HepG2 (cell line): ENCODE results near the gene EBF3. TPM values are rescaled to one million over a fixed set of nuclear protein-coding genes. Genes with fewer than 3 reads are reported as not detected.

Source experiments
- ATAC-seq: fragments of 200-7000 bp; cut with Tn5 transposase; 3 replicates; pipeline ENCODE4 v1.9.1; 2020; ENCODE audit warnings: mild to moderate bottlenecking, moderate library complexity
- BruUV-seq: library from RNA; stranded (reverse); fragments of 400-500 nt; replicated peaks from 2 replicates; lab custom pipeline; 2021; lab: Mats Ljungman, UMichigan
- CTCF ChIA-PET: fragments of 300-600 bp; formaldehyde crosslinking; extraction: SDS; loops from one replicate; lab custom pipeline; 2021; ENCODE audit warnings: low total read pairs, inconsistent platforms, low intra/inter-chr PET ratio; lab: Yijun Ruan, JAX
- POLR2A ChIA-PET: fragments of 350-600 bp; sonication (Branson Sonifier 250); formaldehyde crosslinking; loops from one replicate; lab custom pipeline; 2020; ENCODE audit warnings: antibody characterized with exemption, inconsistent platforms; lab: Yijun Ruan, JAX
- DNase-seq: peaks from one replicate; pipeline ENCODE4 v3.0.0-alpha.2; 2015; ENCODE audit warnings: low spot score
- FAIRE-seq: peaks from 3 replicates; lab custom pipeline; 2011; peaks lifted over from hg19 to GRCh38; lab: Jason Lieb, UNC
- H2AFZ ChIP-seq: one replicate; pipeline ENCODE4 v1.6.1; 2011; ENCODE audit warnings: low read length, inconsistent platforms
- H3K27ac ChIP-seq: fragments of 300-600 bp; 3 replicates; pipeline ENCODE4 v1.8.0; 2011; ENCODE audit warnings: mixed run types, mild to moderate bottlenecking, mixed read lengths, low read length, inconsistent platforms; ENCODE audit not compliant: insufficient read depth; ENCODE audit errors: extremely low read length
- H3K27me3 ChIP-seq, 2 experiments: fragments of 200-600 bp in 1 of 2; 2 replicates in 1 of 2; 3 replicates in 1 of 2; pipeline versions ENCODE4 v1.6.0 to v1.8.0; 2011; ENCODE audit warnings: low read length in 2 of 2, mild to moderate bottlenecking in 2 of 2, moderate library complexity in 2 of 2, inconsistent platforms in 1 of 2; ENCODE audit not compliant: insufficient read depth in 2 of 2, control insufficient read depth in 1 of 2
- H3K36me3 ChIP-seq, 2 experiments: fragments of 200-600 bp in 1 of 2; replicated peaks in 1 of 2; 2 replicates in 1 of 2; 3 replicates in 1 of 2; pipeline versions ENCODE4 v1.5.1 to v1.8.0; 2011; ENCODE audit warnings: low read length in 2 of 2, inconsistent platforms in 1 of 2; ENCODE audit not compliant: insufficient read depth in 2 of 2, control insufficient read depth in 1 of 2
- H3K4me1 ChIP-seq: 2 replicates; pipeline ENCODE4 v1.5.1; 2012; ENCODE audit warnings: low read length, inconsistent platforms; ENCODE audit not compliant: insufficient read depth
- H3K4me2 ChIP-seq: 2 replicates; pipeline ENCODE4 v1.6.0; 2011; ENCODE audit warnings: low read depth, low read length, inconsistent platforms
- H3K4me3 ChIP-seq, 3 experiments: fragments of 200-600 bp in 1 of 3; sonication (generic), shearing (Covaris generic) in 1 of 3; replicated peaks in 1 of 3; 2 replicates each; pipeline ENCODE4 v1.5.1; 2011 to 2016; ENCODE audit warnings: low read length in 3 of 3, inconsistent platforms in 2 of 3, low read depth in 2 of 3, mild to moderate bottlenecking in 2 of 3, control low read depth in 1 of 3, mixed read lengths in 1 of 3; ENCODE audit not compliant: insufficient read depth in 1 of 3
- H3K79me2 ChIP-seq: one replicate; pipeline ENCODE4 v1.6.1; 2011; ENCODE audit warnings: low read length, inconsistent platforms; ENCODE audit not compliant: insufficient read depth
- H3K9ac ChIP-seq: 2 replicates; pipeline ENCODE4 v1.6.0; 2011; ENCODE audit warnings: mild to moderate bottlenecking, low read depth, low read length, inconsistent platforms; ENCODE audit not compliant: insufficient read depth
- H3K9me3 ChIP-seq: 2 replicates; pipeline ENCODE4 v1.5.1; 2012; ENCODE audit warnings: mild to moderate bottlenecking, low read length
- H4K20me1 ChIP-seq: 2 replicates; pipeline ENCODE4 v1.6.0; 2011; ENCODE audit warnings: inconsistent platforms, mild to moderate bottlenecking, low read length, moderate library complexity; ENCODE audit not compliant: insufficient read depth
- ARID2 ChIP-seq: sonication (generic); formaldehyde crosslinking; IDR thresholded peaks from 2 replicates; pipeline ENCODE4 v1.8.1; 2022; ENCODE audit warnings: mild to moderate bottlenecking, missing genetic modification reagents, borderline replicate concordance
- ATF1 ChIP-seq: IDR thresholded peaks from 2 replicates; pipeline ENCODE4 v1.6.1; 2016; ENCODE audit warnings: mild to moderate bottlenecking, control low read depth
- FOXC1 ChIP-seq: sonication (generic); formaldehyde crosslinking; IDR thresholded peaks from 2 replicates; pipeline ENCODE4 v1.8.0; 2022; ENCODE audit warnings: mild to moderate bottlenecking, missing genetic modification reagents, borderline replicate concordance
- FOXP1 ChIP-seq, 2 experiments: fragments of 450-650 bp in 1 of 2; IDR thresholded peaks; 2 replicates each; pipeline ENCODE4 v1.6.1; 2017 to 2018; ENCODE audit warnings: antibody characterized with exemption in 1 of 2
- GPN1 ChIP-seq: sonication (generic); formaldehyde crosslinking; IDR thresholded peaks from 2 replicates; pipeline ENCODE4 v1.5.1; 2020; ENCODE audit warnings: missing genetic modification reagents, borderline replicate concordance
- MATR3 ChIP-seq: sonication (generic); formaldehyde crosslinking; IDR thresholded peaks from 2 replicates; pipeline ENCODE4 v1.4.0; 2020; ENCODE audit warnings: missing genetic modification reagents
- MBD4 ChIP-seq: IDR thresholded peaks from 2 replicates; pipeline ENCODE4 v1.6.1; 2012; ENCODE audit warnings: low read length, inconsistent platforms, borderline replicate concordance
- RCOR2 ChIP-seq: IDR thresholded peaks from 2 replicates; pipeline ENCODE4 v1.6.1; 2016; ENCODE audit warnings: missing biosample characterization, missing genetic modification reagents
- RXRA ChIP-seq: sonication (generic); formaldehyde crosslinking; IDR thresholded peaks from 2 replicates; pipeline ENCODE4 v1.5.1; 2020; ENCODE audit warnings: missing genetic modification reagents
- SAP130 ChIP-seq: IDR thresholded peaks from 2 replicates; pipeline ENCODE4 v1.6.1; 2016; ENCODE audit warnings: low read depth
- SATB2 ChIP-seq: sonication (generic); formaldehyde crosslinking; IDR thresholded peaks from 2 replicates; pipeline ENCODE4 v1.5.0; 2020; ENCODE audit warnings: missing genetic modification reagents
- YEATS2 ChIP-seq: sonication (generic); formaldehyde crosslinking; IDR thresholded peaks from 2 replicates; pipeline ENCODE4 v1.4.0; 2020; ENCODE audit warnings: missing genetic modification reagents, borderline replicate concordance
- ZBTB3 ChIP-seq: sonication (generic); formaldehyde crosslinking; IDR thresholded peaks from 2 replicates; pipeline ENCODE4 v1.4.0; 2020; ENCODE audit warnings: low read depth, mild to moderate bottlenecking, moderate library complexity, missing genetic modification reagents, borderline replicate concordance
- ZNF20 ChIP-seq: sonication (generic); formaldehyde crosslinking; IDR thresholded peaks from 2 replicates; pipeline ENCODE4 v1.4.0; 2020; ENCODE audit warnings: mild to moderate bottlenecking, moderate library complexity, missing genetic modification reagents
- ZNF512B ChIP-seq: sonication (generic); formaldehyde crosslinking; IDR thresholded peaks from 2 replicates; pipeline ENCODE4 v1.5.1; 2020; ENCODE audit warnings: missing genetic modification reagents, mild to moderate bottlenecking, borderline replicate concordance
- ZNF841 ChIP-seq: sonication (generic); formaldehyde crosslinking; IDR thresholded peaks from 2 replicates; pipeline ENCODE4 v1.8.1; 2023; ENCODE audit warnings: missing genetic modification reagents, borderline replicate concordance
- ZNF879 ChIP-seq: sonication (generic); formaldehyde crosslinking; IDR thresholded peaks from 2 replicates; pipeline ENCODE4 v1.8.1; 2023; ENCODE audit warnings: missing genetic modification reagents
- WGBS: methylation state at CpG from one replicate; pipeline ENCODE4 v1.1.6; 2017; ENCODE audit warnings: low lambda C conversion rate; 5-methylcytosine and 5-hydroxymethylcytosine counted together
- in situ Hi-C: cut with HindIII; loops from 2 replicates; pipeline ENCODE4 v1.10.0; 2017; ENCODE audit warnings: low pct_unique_long_range_greater_than_20kb; ENCODE audit not compliant: extremely low pct_ligation_motif_present
- intact Hi-C: fragments of 100-400 bp; cut with micrococcal nuclease; formaldehyde crosslinking; loops from one replicate; pipeline ENCODE4 v1.10.0; 2022; ENCODE audit not compliant: unreplicated experiment
- polyA plus RNA-seq, 8 experiments: library from polyadenylated mRNA; depleted of rRNA in 3 of 8; stranded (reverse) in 7 of 8; unstranded in 1 of 8; fragments of >200 nt; fragmentation: Illumina TruSeq in 4 of 8; extraction: Trizol in 4 of 8; gene quantifications; 2 replicates each; pipeline versions ENCODE4 v1.2.1 to v1.2.3, GENCODE V29; 2011 to 2016; ENCODE audit warnings: low read depth in 4 of 8, missing spikeins in 1 of 8, mixed read lengths in 1 of 8; ENCODE audit not compliant: insufficient read depth in 1 of 8
- total RNA-seq, 5 experiments: library from RNA; depleted of rRNA; stranded (reverse); fragments of >200 nt; fragmentation: Illumina TruSeq; extraction: Trizol; gene quantifications; 2 replicates each; pipeline ENCODE4 v1.2.3, GENCODE V29; 2016; ENCODE audit warnings: low read depth in 1 of 5

Gene EBF3
- total and polyA plus RNA-seq, 2 of the 13 experiments (the other 11 are each of a cell fraction or from before 2014, with no cell fraction given), result not detected

- CTCF ChIA-PET, result no interaction called here
- Histone ChIP-seq H3K79me2 (no peaks in the 10 kb centered on the region), H3K4me2 (no peak overlapping the region), H3K36me3 (no peaks in the 10 kb centered on the region), H3K27me3 (peaks cover 2 to 51% of the 10 kb centered on the region in 2 experiments; a peak in 2 of 5 replicates), H3K4me3 (no peak overlapping the region), H3K9me3 (no peaks in the 10 kb centered on the region), H3K27ac (no peak overlapping the region), H2AFZ (no peak overlapping the region), H3K9ac (no peak overlapping the region), H3K4me1 (no peaks in the 10 kb centered on the region), H4K20me1 (no peaks in the 10 kb centered on the region)
- POLR2A ChIA-PET, result no interaction called here
- in situ Hi-C loops (no loop called here), intact Hi-C loops (no loop called here)
- no peak for DNase-seq
- no peak for FAIRE-seq
- WGBS, result 16% methylated on average over 15 of the region's 20 CpGs
- TF ChIP-seq MATR3 (CRISPR knock-in tag) (no peak), ARID2 (no peak), ZNF512B (CRISPR knock-in tag) (no peak), ZBTB3 (CRISPR knock-in tag) (no peak), RXRA (CRISPR knock-in tag) (no peak), ATF1 (no peak), GPN1 (CRISPR knock-in tag) (no peak), ZNF841 (no peak), RCOR2 (CRISPR knock-in tag) (no peak), ZNF20 (CRISPR knock-in tag) (no peak), ZNF879 (no peak), FOXP1 (IDR thresholded peaks at IDR 0.05) (no peak), FOXP1 (CRISPR knock-in tag; IDR thresholded peaks at IDR 0.05) (no peak), FOXC1 (CRISPR knock-in tag) (no peak), SAP130 (CRISPR knock-in tag) (no peak), YEATS2 (CRISPR knock-in tag) (no peak), SATB2 (CRISPR knock-in tag) (no peak), MBD4 (no peak)
- no peak for ATAC-seq
- no TSS peak for BruUV-seq
These were observed 80.3 kb downstream of the EBF3 start for GRCh38 chr10:129883626-129884397.
